Upper lobe of left lung (tissue), 4 donors: ENCODE data around the gene RPS6KA3.

ENCODE experiments used
- POLR2AphosphoS5 ChIP-seq, 2 donors: sonication (generic); formaldehyde crosslinking; IDR thresholded peaks; one replicate each; pipeline ENCODE4 v1.5.1; 2017; ENCODE audit warnings: antibody characterized with exemption in 2 of 2
- TF ChIP-seq, protein P1 (sequence below), 6 experiments: fragments of 450-650 bp in 4 of 6; fragments of 200-600 bp in 2 of 6; sonication (generic) in 2 of 6; IDR thresholded peaks; one replicate each; pipeline ENCODE4 v1.5.1; 2016 to 2019; ENCODE audit warnings: antibody characterized with exemption in 6 of 6

- TF ChIP-seq, protein P1, sequence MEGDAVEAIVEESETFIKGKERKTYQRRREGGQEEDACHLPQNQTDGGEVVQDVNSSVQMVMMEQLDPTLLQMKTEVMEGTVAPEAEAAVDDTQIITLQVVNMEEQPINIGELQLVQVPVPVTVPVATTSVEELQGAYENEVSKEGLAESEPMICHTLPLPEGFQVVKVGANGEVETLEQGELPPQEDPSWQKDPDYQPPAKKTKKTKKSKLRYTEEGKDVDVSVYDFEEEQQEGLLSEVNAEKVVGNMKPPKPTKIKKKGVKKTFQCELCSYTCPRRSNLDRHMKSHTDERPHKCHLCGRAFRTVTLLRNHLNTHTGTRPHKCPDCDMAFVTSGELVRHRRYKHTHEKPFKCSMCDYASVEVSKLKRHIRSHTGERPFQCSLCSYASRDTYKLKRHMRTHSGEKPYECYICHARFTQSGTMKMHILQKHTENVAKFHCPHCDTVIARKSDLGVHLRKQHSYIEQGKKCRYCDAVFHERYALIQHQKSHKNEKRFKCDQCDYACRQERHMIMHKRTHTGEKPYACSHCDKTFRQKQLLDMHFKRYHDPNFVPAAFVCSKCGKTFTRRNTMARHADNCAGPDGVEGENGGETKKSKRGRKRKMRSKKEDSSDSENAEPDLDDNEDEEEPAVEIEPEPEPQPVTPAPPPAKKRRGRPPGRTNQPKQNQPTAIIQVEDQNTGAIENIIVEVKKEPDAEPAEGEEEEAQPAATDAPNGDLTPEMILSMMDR (IDR thresholded peaks at IDR 0.05): no peak
- TF ChIP-seq POLR2AphosphoS5 (IDR thresholded peaks at IDR 0.05): no peak
Observed at GRCh38 chrX:20211261-20211786, 55.4 kb downstream of the RPS6KA3 start.
